IPS DF 19.7 (cell line): ENCODE measurements around the gene PVALEF.
A peak's percentile ranks its signal among the peaks of the same experiment; 100 is the strongest.
"Not testable (repeated sequence)": the region's sequence is repeated elsewhere in the genome, so short reads cannot be mapped to it uniquely, and the experiment has no call there.

Experiments used
- DNase-seq: peaks from one replicate; pipeline ENCODE4 v3.0.0-alpha.2; 2013; ENCODE audit warnings: low read depth, low spot score

PVALEF gene

GRCh38 chr17:81218991-81219390, 53.7 kb downstream of the PVALEF start:
- no peak for DNase-seq

- no peak for DNase-seq
Measured at GRCh38 chr17:81219476-81220180, 54.3 kb downstream of the PVALEF start.

GRCh38 chr17:81221371-81221841, 56.1 kb downstream of the PVALEF start:
- no peak for DNase-seq

- no peak for DNase-seq
Measured at GRCh38 chr17:81221842-81222619, 56.7 kb downstream of the PVALEF start.

GRCh38 chr17:81222620-81222905, 57.3 kb downstream of the PVALEF start:
- no peak for DNase-seq

- peak; percentile 83 for DNase-seq
Measured at GRCh38 chr17:81222906-81223761, 57.8 kb downstream of the PVALEF start, which contains the start of gene CEP131. Gene CEP131, minus strand, starts transcription at chr17:81222965. Its CDS starts 2,909 bp downstream, at chr17:81220056.

- no peak for DNase-seq
Measured at GRCh38 chr17:81223762-81224130, 58.4 kb downstream of the PVALEF start.

GRCh38 chr17:81227630-81228029, 62.3 kb downstream of the PVALEF start:
- DNase-seq = not testable (repeated sequence)

GRCh38 chr17:81228420-81228819, 63.1 kb downstream of the PVALEF start:
- no peak for DNase-seq

GRCh38 chr17:81228834-81229665, 63.7 kb downstream of the PVALEF start:
- no peak for DNase-seq

GRCh38 chr17:81229666-81229920, 64.3 kb downstream of the PVALEF start:
- DNase-seq = no peak

- DNase-seq = no peak
Measured at GRCh38 chr17:81230043-81230820, 64.9 kb downstream of the PVALEF start.

GRCh38 chr17:81231121-81231645, 65.9 kb downstream of the PVALEF start:
- no peak for DNase-seq

- DNase-seq = no peak
Measured at GRCh38 chr17:81231766-81232581, 66.7 kb downstream of the PVALEF start.
